Measurements from ENCODE around the gene NHLRC4. TPM values are rescaled to one million over a fixed set of nuclear protein-coding genes. Genes with fewer than 3 reads are reported as not detected.

NHLRC4 gene
- total and polyA plus RNA-seq, 4 donors: 0.17 to 7.0 (median 0.25) TPM; not detected in 1

- TF ChIP-seq RAD21 (IDR thresholded peaks at IDR 0.05): no peak
- TF ChIP-seq MAX (IDR thresholded peaks at IDR 0.05): no peak
- no peak for TF ChIP-seq ATF3 (IDR thresholded peaks at IDR 0.05)
- TF ChIP-seq JUND (IDR thresholded peaks at IDR 0.05): no peak
- no peaks in the 10 kb centered on the region for H3K9me3 ChIP-seq (ENCODE audit: control insufficient read depth in 4 of 4, low read length in 3 of 4)
- H3K4me3 ChIP-seq (ENCODE audit: low read depth in 1 of 3, low read length in 3 of 3): no peak overlapping the region
- peaks cover 11 to 40% (median 31%) of the 10 kb centered on the region in 4 donors for H3K4me1 ChIP-seq (ENCODE audit: control insufficient read depth in 4 of 4, insufficient read depth in 4 of 4, low read length in 3 of 4)
- WGBS: 93% methylated on average over 18 of the region's 18 CpGs
- H3K27me3 ChIP-seq (ENCODE audit: control insufficient read depth in 4 of 4, insufficient read depth in 4 of 4, low read length in 3 of 4): no peaks in the 10 kb centered on the region
- DNase-seq (ENCODE audit: low spot score): no peak
- no peak overlapping the region for H3K9ac ChIP-seq (ENCODE audit: low read depth in 1 of 2, low read length in 2 of 2)
- H3K27ac ChIP-seq (ENCODE audit: low read depth in 1 of 2, low read length in 2 of 2): no peak overlapping the region
- H3K36me3 ChIP-seq (ENCODE audit: control insufficient read depth in 4 of 4, insufficient read depth in 3 of 4, low read depth in 1 of 4, low read length in 3 of 4): no peaks in the 10 kb centered on the region
These were observed 15.4 kb downstream of the NHLRC4 start for GRCh38 chr16:582218-582613.

GRCh38 chr16:582614-583331 is 16.0 kb downstream of the NHLRC4 start:
- no peak for DNase-seq (ENCODE audit: low spot score)
- WGBS: 77% methylated on average over 21 of the region's 21 CpGs

GRCh38 chr16:583470-583814 is 16.6 kb downstream of the NHLRC4 start:
- Histone ChIP-seq H3K4me3 (ENCODE audit: low read depth in 1 of 3, low read length in 3 of 3) (no peak overlapping the region), H3K27me3 (ENCODE audit: control insufficient read depth in 4 of 4, insufficient read depth in 4 of 4, low read length in 3 of 4) (no peaks in the 10 kb centered on the region), H3K27ac (ENCODE audit: low read depth in 1 of 2, low read length in 2 of 2) (peak overlapping the region in 1 of 2 donors; percentile 34), H3K36me3 (ENCODE audit: control insufficient read depth in 4 of 4, insufficient read depth in 3 of 4, low read depth in 1 of 4, low read length in 3 of 4) (no peaks in the 10 kb centered on the region), H3K9me3 (ENCODE audit: control insufficient read depth in 4 of 4, low read length in 3 of 4) (no peaks in the 10 kb centered on the region), H3K9ac (ENCODE audit: low read depth in 1 of 2, low read length in 2 of 2) (no peak overlapping the region), H3K4me1 (ENCODE audit: control insufficient read depth in 4 of 4, insufficient read depth in 4 of 4, low read length in 3 of 4) (peaks cover 14 to 53% (median 39%) of the 10 kb centered on the region in 4 donors)
- DNase-seq (ENCODE audit: low spot score): no peak
- WGBS: 45% methylated on average over 16 of the region's 16 CpGs
- TF ChIP-seq NR2F2 (IDR thresholded peaks at IDR 0.05) (no peak), GABPA (IDR thresholded peaks at IDR 0.05 in 1 of 2, conservative IDR thresholded peaks at IDR 0.05 in 1 of 2) (no peak), HNF4A (conservative IDR thresholded peaks at IDR 0.05) (no peak)

More at GRCh38 chr16:582614-583331, 16.0 kb downstream of the NHLRC4 start:
- Histone ChIP-seq H3K4me1 (ENCODE audit: control insufficient read depth in 4 of 4, insufficient read depth in 4 of 4, low read length in 3 of 4) (peaks cover 12 to 46% (median 37%) of the 10 kb centered on the region in 4 donors), H3K9ac (ENCODE audit: low read depth in 1 of 2, low read length in 2 of 2) (peak overlapping the region in 1 of 2 donors; percentile 12), H3K9me3 (ENCODE audit: control insufficient read depth in 4 of 4, low read length in 3 of 4) (no peaks in the 10 kb centered on the region), H3K4me3 (ENCODE audit: low read depth in 1 of 3, low read length in 3 of 3) (no peak overlapping the region), H3K36me3 (ENCODE audit: control insufficient read depth in 4 of 4, insufficient read depth in 3 of 4, low read depth in 1 of 4, low read length in 3 of 4) (no peaks in the 10 kb centered on the region), H3K27ac (ENCODE audit: low read depth in 1 of 2, low read length in 2 of 2) (no peak overlapping the region), H3K27me3 (ENCODE audit: control insufficient read depth in 4 of 4, insufficient read depth in 4 of 4, low read length in 3 of 4) (no peaks in the 10 kb centered on the region)
- TF ChIP-seq GABPA (IDR thresholded peaks at IDR 0.05 in 1 of 2, conservative IDR thresholded peaks at IDR 0.05 in 1 of 2) (no peak), HNF4G (IDR thresholded peaks at IDR 0.05) (no peak), NR2F2 (IDR thresholded peaks at IDR 0.05) (no peak), RXRA (IDR thresholded peaks at IDR 0.05) (peak in 1 of 2 donors; percentile 21), RAD21 (IDR thresholded peaks at IDR 0.05) (peak in 1 of 2 donors; percentile 25)

GRCh38 chr16:583815-584591 is 17.2 kb downstream of the NHLRC4 start:
- Histone ChIP-seq H3K9me3 (ENCODE audit: control insufficient read depth in 4 of 4, low read length in 3 of 4) (no peaks in the 10 kb centered on the region), H3K9ac (ENCODE audit: low read depth in 1 of 2, low read length in 2 of 2) (no peak overlapping the region), H3K4me3 (ENCODE audit: low read depth in 1 of 3, low read length in 3 of 3) (no peak overlapping the region), H3K27me3 (ENCODE audit: control insufficient read depth in 4 of 4, insufficient read depth in 4 of 4, low read length in 3 of 4) (no peaks in the 10 kb centered on the region), H3K4me1 (ENCODE audit: control insufficient read depth in 4 of 4, insufficient read depth in 4 of 4, low read length in 3 of 4) (peaks cover 14 to 50% (median 39%) of the 10 kb centered on the region in 4 donors), H3K27ac (ENCODE audit: low read depth in 1 of 2, low read length in 2 of 2) (peak overlapping the region in 1 of 2 donors; percentile 34), H3K36me3 (ENCODE audit: control insufficient read depth in 4 of 4, insufficient read depth in 3 of 4, low read depth in 1 of 4, low read length in 3 of 4) (no peaks in the 10 kb centered on the region)
- no peak for DNase-seq (ENCODE audit: low spot score)
- WGBS: 65% methylated on average over 38 of the region's 38 CpGs
- TF ChIP-seq CTCF (IDR thresholded peaks at IDR 0.05; ENCODE audit: low read depth, low read length, missing input control) (no peak), YY1 (IDR thresholded peaks at IDR 0.05) (no peak), NR2F2 (IDR thresholded peaks at IDR 0.05) (no peak), HNF4G (IDR thresholded peaks at IDR 0.05) (no peak), JUND (IDR thresholded peaks at IDR 0.05) (no peak), FOXA1 (IDR thresholded peaks at IDR 0.05) (no peak), SP1 (IDR thresholded peaks at IDR 0.05) (no peak), ZBTB33 (IDR thresholded peaks at IDR 0.05) (no peak), HNF4A (conservative IDR thresholded peaks at IDR 0.05) (no peak), ATF3 (IDR thresholded peaks at IDR 0.05) (no peak), RAD21 (IDR thresholded peaks at IDR 0.05) (no peak), FOXA2 (IDR thresholded peaks at IDR 0.05) (no peak), GABPA (IDR thresholded peaks at IDR 0.05 in 1 of 2, conservative IDR thresholded peaks at IDR 0.05 in 1 of 2) (no peak), EGR1 (IDR thresholded peaks at IDR 0.05; ENCODE audit: low read depth in 2 of 2) (no peak)

Data from liver (tissue), 9 donors.